GF-D8 (cell line): ENCODE results near the gene KMO.

Experiments used
- DNase-seq: peaks from one replicate; lab custom pipeline; 2025; lab: John Stamatoyannopoulos, UW

The KMO gene

DNA sequence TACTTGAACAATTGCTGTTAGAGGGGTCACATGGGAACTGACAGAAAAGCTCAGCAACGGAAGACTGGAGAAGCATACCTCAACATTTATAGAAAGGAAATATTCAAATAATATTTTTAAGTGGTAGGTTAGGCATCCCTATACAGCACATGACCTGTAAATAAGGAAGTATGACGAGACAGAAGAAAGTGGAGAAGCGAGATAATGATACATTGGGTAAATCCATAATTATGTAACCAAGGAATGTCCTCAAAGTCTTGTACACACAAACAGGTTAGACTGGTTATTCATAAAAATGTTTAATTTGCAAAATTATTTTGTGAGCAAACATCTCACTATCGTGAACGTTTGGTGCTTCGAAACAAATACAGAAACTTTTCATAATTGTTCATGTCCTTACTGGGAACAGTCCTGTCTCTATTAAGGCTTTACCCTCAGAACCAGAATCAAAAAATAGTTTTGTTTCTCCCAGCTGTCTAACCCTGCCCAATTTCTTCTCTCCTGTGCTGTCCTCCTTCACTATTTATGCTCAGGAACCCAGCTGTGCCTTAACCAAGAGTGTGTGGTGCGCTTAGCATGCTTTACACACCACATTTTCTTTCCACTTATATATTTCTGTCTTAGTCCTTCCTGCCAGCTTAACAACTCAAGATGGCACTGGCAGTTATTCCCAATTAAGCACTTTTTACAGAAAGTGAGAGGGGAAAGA is 10.2 kb downstream of the KMO start:
- DNase-seq, result no peak

DNA sequence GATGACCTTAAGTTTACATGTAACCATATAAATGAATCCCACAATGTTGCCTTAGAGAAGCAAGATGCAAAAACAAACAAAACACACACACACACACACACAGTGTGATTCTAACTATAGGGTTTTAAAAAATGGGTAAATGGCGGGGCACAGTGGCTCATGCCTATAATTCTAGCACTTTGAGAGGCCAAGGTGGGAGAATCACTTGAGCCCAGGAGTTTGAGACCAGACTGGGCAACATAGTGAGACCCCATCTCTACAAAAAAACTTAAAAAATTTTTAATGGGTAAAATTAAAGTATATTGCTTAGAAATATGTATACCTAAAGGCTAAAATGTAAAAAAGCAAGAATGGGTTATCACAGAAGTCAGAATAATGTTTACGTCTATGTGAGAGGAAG is 15.8 kb downstream of the KMO start:
- no peak for DNase-seq

DNA sequence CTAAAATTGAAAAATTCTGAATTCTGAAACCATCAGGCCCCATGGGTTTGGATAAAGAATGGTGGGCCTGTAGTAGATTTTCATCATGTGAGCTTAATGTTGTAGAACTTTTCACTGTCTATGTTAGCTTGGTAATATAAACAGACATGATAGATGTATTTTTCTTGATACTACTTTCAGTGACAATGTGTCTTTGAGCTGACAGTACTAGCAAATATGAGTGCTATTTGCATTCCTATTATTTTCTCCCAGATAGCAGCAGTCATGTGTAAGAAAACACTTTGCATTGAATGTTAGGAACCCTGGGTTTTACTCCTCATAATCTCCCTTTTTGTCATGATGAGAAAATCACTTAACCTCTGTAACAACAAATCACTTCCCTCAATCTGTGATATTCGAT is 18.1 kb downstream of the KMO start:
- no peak for DNase-seq

GRCh38 chr1:241551759-241552638 is 19.8 kb downstream of the KMO start:
- DNase-seq, result peak; percentile 83

DNA sequence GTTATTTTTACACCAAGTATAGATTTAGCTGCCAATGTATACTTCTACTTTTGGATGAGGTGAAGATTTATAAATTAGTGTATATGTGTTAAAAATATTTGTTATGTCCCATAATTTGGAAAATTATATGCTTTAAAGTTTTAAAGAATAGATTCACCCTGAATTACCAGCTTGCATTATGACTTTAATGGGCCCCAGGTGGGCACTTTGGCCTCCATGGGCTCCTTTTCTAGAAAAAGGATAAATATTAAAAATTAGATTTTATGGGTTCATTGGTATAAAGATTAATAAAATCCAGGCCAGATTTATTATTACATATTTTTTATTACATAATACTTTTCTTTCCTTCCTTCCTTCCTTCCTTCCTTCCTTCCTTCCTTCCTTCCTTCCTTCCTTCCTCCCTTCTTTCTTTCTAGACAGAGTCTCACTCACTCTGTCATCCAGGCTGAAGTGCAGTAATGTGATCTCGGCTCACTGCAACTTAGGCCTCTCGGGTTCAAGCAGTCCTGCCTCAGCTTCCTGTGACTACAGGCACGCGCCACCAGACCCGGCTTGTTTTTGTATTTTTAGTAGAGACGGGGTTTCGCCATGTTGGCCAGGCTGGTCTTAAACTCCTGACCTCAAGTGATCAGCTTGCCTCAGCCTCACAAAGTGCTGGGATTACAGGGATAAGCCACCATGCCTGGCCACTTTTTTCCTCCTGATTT is 21.9 kb downstream of the KMO start:
- DNase-seq, result no peak

GRCh38 chr1:241555526-241555925 is 23.3 kb downstream of the KMO start:
- no peak for DNase-seq

DNA sequence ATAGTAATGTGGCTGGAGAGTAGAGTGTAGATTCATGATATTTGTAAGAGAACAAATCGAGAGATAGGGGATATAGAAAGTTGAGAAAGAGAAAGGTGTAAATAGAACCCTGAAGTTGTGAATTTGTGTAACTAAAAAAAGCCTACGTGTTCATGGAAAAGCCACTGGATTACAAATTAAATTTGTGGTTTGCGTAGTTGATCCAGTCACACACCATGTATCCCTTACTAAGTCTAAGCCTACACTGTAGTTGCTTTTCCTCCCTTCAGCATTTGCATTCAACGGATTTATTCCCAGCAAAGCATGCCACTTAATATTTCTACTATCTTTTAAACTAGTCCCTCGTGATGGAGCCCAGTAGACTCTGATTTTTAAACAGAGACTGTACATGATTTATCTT is 24.9 kb downstream of the KMO start:
- DNase-seq, result no peak

DNA sequence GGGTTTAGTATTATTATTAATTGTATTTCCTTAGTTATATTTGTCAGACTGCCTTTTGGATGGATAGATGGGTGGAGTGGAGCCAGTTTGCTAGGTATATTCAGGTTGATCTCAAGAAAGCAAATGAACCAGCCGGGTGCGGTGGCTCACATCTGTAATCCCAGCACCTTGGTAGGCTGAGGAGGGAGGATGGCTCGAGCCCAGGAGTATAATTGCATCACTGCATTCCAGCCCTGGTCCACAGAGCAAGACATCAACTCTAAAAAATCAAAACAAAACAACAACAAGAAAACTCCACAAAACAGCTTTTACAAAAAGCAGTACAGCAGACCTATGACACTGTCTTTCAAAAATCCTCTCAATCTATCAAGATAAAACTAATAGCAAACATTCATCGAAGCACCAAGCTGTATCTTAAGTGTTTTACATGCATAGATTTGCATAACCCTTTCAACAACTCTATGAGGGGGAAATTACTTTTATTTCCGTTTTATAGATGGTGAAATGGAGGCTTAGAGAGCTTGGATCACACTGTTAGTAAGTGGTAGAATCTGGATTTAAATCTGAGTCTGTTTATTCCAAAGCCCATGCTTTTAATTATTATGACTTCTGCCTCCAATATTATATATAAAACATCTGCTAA is 25.5 kb downstream of the KMO start:
- no peak for DNase-seq

DNA sequence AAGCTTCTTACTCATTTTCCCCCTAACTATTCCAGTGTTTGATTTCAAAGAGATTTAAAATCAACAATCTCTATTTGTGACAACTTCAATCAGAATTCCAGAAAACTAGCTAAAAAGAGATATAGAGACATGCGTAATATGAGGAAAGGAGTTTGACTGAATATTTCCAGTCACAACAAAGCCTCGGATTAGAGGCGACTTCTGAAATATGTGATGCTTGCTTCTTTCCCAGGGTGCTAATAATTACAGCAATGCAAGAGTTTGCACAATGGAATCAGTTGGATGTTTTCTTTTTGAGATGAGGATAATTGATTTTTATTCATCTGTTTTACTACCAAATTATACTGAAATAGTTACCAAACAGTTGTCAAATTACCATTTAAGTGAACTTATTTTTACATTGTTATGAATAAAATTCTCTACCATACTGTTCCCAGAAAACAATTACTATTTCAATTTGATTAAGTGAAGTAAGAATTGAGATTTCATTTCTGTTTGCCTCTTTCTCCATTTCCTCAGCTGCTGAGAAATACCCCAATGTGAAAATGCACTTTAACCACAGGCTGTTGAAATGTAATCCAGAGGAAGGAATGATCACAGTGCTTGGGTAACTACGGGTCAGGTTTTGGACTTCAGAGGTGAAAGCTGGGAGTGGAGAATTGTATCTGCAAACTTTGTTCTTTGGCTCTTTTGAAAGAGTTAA is 28.1 kb downstream of the KMO start:
- DNase-seq, result peak; percentile 3

DNA sequence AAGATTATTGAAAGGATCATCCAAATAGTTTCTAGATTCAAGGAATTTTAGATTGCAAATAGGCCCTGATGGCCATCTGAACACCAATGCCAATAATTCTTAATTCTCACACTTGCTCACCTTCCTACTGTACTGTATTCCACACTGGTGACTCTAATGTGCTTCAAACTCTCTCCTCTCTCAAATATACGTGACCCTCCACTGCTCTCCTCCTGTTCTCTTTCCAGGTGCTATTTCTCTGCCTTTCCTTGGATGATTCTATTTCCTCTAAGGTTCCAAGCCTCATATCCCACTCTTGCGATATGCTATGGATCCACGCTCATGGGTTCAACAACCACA is 28.6 kb downstream of the KMO start:
- DNase-seq, result no peak

GRCh38 chr1:241569848-241570247 is 37.7 kb downstream of the KMO start:
- DNase-seq, result no peak

- no peak for DNase-seq
Measured at GRCh38 chr1:241574154-241574553, 42.0 kb downstream of the KMO start.

- no peak for DNase-seq
Measured at GRCh38 chr1:241579434-241579833, 47.3 kb downstream of the KMO start.

DNA sequence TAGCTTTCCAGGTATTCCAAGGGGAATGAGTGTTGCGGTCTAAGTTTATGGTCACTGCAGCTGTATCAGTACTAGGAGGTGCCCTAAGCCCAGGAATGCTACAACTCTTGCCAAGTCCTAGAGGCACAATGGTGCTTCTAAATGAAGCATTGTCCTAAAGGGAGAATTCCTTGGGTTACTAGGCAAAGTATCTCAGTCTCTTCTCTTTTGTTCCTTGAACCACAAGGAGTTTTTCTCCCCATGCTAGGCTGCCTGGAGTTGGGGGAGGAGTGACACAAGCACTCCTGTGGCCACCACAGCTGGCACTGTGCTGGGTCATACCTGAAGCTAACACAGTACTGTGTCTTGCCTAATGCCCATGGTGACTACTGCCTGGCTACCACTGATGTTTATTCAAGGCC is 50.7 kb downstream of the KMO start:
- DNase-seq, result no peak

GRCh38 chr1:241586905-241587512 is 54.8 kb downstream of the KMO start:
- DNase-seq, result no peak

- no peak for DNase-seq
Measured at GRCh38 chr1:241589521-241589920, 57.3 kb downstream of the KMO start.

GRCh38 chr1:241590719-241591118 is 58.5 kb downstream of the KMO start:
- no peak for DNase-seq

DNA sequence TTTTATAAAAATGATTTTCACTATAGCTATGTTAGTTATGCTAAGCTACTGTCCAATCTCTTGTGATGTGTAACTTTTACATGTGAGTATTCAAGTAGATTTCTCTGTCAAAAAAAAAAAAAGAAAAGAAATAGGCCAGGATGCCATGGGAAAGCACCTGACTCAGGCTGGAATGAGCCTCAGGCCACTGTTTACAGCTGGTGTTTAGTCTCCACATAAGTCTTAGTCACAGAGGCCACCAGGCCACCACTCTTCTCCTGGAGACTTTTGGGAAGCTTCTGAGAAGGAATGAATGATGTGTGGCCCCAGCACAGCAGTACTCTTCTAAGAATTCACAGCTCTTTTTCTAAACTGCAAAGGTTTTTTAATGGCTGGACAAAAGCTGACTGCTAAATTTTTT is 59.1 kb downstream of the KMO start:
- DNase-seq, result no peak

- no peak for DNase-seq
Measured at GRCh38 chr1:241591736-241592135, 59.6 kb downstream of the KMO start.

GRCh38 chr1:241592273-241592958 is 60.2 kb downstream of the KMO start:
- DNase-seq, result no peak

DNA sequence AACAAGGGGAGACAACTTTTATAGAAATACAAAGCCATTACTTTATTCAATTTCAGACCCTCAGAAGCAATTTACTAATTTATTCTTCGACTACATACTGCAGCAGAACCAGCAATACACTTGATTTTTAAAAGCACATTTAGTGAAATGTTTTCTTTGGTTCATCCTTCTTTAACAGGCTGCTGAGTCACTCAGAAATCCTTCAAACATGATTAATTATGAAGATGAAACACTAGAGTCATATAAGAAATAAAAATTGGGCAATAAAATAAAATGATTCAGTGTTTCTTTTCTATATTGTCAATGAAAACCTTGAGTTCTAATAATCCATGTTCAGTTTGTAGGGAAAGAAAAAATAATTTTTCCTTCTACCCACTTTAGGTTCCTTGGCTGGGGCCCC is 61.0 kb downstream of the KMO start:
- DNase-seq, result no peak
